PFSK-1 (cell line): ENCODE data around the gene ZNF672.

Experiments used
- FOXP2 ChIP-seq: optimal IDR thresholded peaks from 2 replicates; pipeline ENCODE3; 2011; ENCODE audit warnings: borderline replicate concordance, control low read depth, inconsistent platforms; ENCODE audit not compliant: insufficient read depth; ENCODE audit errors: extremely low read length, extremely low read depth
- POLR2AphosphoS5 ChIP-seq: IDR thresholded peaks from 2 replicates; pipeline ENCODE4 v1.6.1; 2012; ENCODE audit warnings: low read depth, mild to moderate bottlenecking, control low read depth, low read length, moderate library complexity
- SIN3A ChIP-seq: IDR thresholded peaks from 2 replicates; pipeline ENCODE4 v1.6.1; 2012; ENCODE audit warnings: mild to moderate bottlenecking, low read length, moderate library complexity, borderline replicate concordance; ENCODE audit not compliant: insufficient read depth
- TAF1 ChIP-seq: IDR thresholded peaks from 2 replicates; pipeline ENCODE4 v1.6.1; 2012; ENCODE audit warnings: low read length, control low read depth, borderline replicate concordance; ENCODE audit not compliant: insufficient read depth
- TF ChIP-seq, protein P1 (sequence below), 2 experiments: IDR thresholded peaks; 2 replicates each; pipeline versions ENCODE4 v1.6.1 to v1.8.0; 2011 to 2012; ENCODE audit warnings: low read depth in 2 of 2, low read length in 2 of 2, control low read depth in 1 of 2, inconsistent platforms in 1 of 2, mild to moderate bottlenecking in 1 of 2, moderate library complexity in 1 of 2; ENCODE audit not compliant: insufficient read depth in 1 of 2

ZNF672 gene

DNA sequence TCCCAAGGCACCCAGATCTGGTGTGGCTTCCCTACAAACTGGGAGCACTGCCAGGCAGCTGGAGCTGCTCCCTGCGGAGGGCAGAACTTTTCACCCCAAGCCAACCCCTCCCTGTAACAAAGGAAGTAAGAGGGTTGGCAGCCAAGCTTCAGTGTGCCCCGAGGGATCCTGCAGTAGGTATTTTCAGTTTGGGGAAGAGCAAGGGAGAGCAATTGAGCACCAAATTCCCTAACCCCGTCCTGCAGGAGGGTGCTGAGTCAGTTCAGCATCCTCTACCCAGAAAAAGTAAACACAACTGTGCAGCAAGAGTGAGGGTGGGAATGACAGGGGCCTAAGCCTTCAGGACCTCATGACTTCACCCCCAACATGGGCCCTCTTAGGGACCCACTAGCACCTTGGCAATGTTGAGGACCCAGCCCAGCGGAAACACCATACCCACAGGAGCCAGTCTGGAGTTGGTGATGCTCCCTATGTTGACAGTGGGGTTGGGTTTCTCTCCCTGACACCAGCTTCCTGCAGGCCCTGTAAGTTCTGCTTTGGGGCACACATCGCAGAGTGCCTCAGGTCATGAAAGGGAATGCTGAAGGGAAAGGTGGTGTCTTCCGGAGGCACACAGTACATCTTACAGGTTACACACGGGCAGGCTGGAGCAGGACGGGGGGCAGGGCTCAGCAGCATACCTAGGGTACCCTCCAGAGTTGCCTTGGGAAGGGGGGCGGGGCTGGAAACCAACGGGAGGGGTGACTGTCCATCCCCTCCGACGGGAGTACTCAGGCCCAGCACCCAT lies 27.1 kb upstream of the ZNF672 start:
- TF ChIP-seq SIN3A (no peak), POLR2AphosphoS5 (no peak), FOXP2 (no peak), TAF1 (no peak)
- TF ChIP-seq, protein P1, sequence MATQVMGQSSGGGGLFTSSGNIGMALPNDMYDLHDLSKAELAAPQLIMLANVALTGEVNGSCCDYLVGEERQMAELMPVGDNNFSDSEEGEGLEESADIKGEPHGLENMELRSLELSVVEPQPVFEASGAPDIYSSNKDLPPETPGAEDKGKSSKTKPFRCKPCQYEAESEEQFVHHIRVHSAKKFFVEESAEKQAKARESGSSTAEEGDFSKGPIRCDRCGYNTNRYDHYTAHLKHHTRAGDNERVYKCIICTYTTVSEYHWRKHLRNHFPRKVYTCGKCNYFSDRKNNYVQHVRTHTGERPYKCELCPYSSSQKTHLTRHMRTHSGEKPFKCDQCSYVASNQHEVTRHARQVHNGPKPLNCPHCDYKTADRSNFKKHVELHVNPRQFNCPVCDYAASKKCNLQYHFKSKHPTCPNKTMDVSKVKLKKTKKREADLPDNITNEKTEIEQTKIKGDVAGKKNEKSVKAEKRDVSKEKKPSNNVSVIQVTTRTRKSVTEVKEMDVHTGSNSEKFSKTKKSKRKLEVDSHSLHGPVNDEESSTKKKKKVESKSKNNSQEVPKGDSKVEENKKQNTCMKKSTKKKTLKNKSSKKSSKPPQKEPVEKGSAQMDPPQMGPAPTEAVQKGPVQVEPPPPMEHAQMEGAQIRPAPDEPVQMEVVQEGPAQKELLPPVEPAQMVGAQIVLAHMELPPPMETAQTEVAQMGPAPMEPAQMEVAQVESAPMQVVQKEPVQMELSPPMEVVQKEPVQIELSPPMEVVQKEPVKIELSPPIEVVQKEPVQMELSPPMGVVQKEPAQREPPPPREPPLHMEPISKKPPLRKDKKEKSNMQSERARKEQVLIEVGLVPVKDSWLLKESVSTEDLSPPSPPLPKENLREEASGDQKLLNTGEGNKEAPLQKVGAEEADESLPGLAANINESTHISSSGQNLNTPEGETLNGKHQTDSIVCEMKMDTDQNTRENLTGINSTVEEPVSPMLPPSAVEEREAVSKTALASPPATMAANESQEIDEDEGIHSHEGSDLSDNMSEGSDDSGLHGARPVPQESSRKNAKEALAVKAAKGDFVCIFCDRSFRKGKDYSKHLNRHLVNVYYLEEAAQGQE (IDR thresholded peaks at IDR 0.05; ENCODE audit: insufficient read depth in 1 of 2, low read depth in 2 of 2, low read length in 2 of 2), result no peak

DNA sequence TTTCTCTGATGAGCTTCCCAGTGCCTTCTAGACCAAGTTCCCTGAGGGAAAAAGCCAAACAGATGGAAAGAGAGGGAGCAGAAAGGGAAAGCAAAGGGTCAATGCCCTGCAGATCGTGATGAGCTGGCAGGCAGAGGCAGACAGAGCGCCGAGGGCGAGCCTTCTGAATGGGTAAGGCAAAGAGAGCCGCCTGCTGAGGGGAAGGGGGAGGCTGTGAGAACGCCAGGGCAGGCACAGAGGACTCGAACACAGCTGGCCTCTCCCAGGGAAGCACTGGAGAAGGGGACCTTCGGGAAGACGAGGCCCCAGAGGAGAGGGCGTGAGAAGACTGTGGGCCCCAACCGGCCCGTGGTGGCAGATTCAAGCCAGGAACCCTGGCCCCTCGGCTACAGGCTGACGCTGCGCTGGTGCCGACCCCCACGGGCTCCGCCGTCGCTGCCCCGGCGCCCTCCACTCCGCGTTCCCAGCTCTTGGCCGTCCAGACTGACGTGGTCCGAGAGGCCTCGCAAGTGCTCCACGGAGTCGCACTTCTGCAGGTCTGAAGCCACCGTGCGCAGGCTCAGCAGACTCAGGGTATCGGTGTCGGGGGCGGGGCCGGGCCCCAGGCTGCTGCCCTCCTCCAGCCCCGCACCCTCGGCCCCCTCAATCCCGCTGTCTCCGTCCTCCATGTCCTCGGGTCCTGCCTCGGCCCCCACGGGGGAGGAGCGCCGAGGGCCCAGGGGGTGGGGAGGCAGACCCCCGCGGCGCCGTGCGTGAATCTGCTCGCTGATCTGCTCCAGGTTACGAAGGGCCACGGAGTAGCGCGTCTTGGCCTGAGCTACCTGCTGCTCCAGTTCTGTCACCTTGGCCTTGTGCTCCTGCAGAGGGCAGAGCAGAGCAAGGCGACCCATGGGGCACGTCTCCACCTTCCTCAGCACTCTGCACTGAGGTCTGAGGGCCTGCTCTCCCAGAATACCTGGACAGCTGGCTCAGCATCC lies 26.2 kb upstream of the ZNF672 start:
- TF ChIP-seq POLR2AphosphoS5 (no peak), SIN3A (no peak), TAF1 (no peak), FOXP2 (no peak)
- TF ChIP-seq, protein P1 (IDR thresholded peaks at IDR 0.05; ENCODE audit: insufficient read depth in 1 of 2, low read depth in 2 of 2, low read length in 2 of 2), result no peak

DNA sequence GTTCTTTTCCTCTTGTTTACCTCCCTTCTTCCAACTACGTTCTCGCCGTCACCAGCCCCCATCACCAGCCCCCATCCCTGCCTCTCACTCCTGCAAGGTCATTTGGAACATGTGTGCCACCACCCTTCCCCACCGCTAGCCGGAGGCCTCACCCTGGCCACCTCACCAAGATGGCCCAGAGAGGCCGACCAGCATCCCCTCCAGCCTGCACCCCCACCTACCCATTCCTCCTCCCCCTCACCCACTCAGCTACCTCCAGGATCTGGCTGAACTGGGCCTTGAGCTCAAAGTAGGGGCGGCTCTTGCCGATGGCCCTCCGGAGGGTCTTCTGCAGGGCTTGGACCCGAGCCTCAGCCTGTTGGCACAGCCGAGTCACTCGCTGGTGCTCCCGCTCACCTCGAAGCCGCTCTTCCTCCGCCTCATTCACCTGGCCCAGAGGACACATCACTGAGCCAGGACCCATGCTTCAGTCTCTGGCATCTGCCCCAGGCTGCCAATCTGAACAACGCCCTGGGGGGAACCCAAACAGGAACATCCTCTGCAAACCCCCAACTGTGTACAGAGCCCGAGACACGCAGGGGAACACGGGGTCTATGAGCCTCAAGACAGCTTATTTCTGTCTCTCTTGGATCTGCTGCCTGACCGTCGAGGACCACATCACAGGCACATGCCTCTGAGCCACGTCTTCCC lies 25.1 kb upstream of the ZNF672 start:
- no peak for TF ChIP-seq TAF1
- TF ChIP-seq POLR2AphosphoS5, result no peak
- no peak for TF ChIP-seq SIN3A
- TF ChIP-seq FOXP2, result no peak
- TF ChIP-seq, protein P1 (IDR thresholded peaks at IDR 0.05; ENCODE audit: insufficient read depth in 1 of 2, low read depth in 2 of 2, low read length in 2 of 2), result no peak

DNA sequence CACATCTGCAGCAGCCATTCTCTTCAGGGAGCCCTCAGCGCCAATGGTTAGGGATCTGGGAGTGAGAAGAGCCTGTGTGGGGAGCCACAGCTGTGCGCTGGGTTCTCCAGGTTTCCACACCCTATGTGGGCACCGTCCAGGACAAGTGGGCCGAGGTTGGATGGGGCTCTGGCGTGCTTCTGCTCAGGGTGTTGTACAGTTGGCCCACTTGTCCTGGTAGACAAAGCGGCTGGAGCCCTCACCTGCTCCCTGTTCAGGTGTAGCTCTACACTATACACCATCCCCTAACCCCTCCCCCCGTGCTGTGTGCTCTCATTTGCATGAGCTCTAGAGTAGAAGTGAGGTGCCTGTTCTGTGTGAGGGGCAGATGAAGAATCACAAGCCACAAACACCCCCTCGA lies 24.5 kb upstream of the ZNF672 start:
- TF ChIP-seq FOXP2 (no peak), POLR2AphosphoS5 (no peak), SIN3A (no peak), TAF1 (no peak)
- TF ChIP-seq, protein P1 (IDR thresholded peaks at IDR 0.05; ENCODE audit: insufficient read depth in 1 of 2, low read depth in 2 of 2, low read length in 2 of 2), result no peak
